HG02571 (cell line): ENCODE data around the gene REPS2.

ENCODE experiments used
- ATAC-seq: cut with Tn5 transposase; IDR thresholded peaks from one replicate; pipeline ENCODE4 v1.9.1; 2021; ENCODE audit warnings: mild to moderate bottlenecking, moderate library complexity; ENCODE audit not compliant: unreplicated experiment

REPS2 gene

DNA sequence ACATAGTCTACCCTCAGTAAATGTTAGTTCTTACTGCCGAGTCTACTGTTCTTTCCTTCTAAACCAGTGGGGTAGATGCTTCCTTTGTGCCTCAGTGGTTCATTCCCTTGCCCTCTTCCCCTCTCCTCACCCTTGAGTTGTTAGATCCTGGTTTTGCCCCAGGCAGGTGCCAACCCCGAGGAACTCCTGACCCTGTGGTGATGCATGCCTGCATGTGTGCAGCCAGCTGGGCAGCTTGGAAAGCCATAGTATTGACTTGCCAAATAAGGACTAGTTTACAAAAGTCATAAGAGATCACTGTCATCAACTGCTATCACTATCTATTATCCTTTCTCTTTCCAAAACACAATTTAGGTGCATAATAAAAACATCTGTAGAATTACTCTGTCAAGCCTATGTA is 50.9 kb downstream of the REPS2 start:
- ATAC-seq: no peak

DNA sequence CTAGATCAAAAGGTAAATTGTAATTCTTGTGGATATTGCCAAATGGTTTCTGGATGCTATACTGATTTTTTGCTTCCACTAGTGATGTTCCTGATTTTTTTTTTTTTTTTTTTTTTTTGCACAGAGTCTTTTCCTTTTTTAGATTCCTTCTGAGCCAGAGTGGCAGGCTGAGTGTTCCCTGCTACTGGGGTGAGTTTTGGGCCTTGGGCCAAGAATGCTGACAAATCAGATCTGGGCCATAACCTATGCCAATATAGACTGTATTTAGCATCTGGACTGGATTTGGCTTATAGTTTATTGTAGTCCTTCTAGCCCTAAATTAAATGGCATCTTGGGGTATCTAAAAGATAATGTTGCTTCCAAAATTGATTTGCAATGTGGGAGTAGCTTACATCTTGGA is 52.8 kb downstream of the REPS2 start:
- no peak for ATAC-seq

DNA sequence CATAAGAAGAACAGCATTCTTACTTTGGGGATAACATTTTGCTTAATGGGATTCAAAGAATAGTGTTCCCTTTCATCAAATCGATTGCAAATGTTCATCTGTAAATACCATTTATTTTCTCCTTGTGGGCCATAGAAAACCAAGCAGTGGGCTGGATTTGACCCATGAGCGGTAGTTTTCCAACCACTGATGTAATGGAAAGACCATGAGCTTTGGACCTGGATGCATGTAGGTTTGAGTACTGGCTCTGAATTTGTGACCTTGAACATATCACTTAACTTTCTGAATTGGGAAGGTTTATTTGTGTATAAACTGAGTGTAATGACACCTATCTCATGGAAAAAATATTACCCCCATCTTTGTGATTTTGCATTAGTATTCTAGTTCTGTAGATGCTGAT is 54.3 kb downstream of the REPS2 start:
- ATAC-seq: no peak

DNA sequence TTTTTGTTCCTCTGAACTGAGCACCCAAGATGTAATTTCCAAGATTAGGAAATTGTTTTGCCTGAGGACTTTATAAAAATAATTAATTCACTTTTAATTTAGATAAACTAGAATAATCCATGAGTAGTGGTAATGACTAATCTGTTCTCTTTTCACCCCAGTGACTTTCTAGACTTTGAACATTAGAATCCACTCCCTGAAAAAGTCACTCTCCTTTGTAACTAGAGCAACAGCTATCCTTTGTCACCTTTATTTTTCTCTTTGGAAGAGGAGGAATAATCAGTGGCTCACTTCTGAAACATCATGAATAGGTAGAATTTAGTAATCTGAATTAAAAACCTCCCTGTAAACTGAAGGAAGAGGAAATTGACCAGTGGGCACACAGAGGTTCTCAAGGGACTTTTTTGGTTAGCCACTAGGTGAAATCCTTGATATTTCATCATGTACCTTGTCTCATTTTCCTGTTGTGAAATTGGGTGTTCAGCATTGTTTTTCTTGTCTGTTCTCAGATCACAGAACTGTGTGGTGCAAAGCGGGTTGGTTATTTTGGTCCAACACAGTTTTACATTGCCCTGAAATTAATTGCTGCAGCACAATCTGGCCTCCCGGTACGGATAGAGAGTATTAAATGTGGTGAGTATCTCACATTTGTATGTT is 59.4 kb downstream of the REPS2 start:
- no peak for ATAC-seq

DNA sequence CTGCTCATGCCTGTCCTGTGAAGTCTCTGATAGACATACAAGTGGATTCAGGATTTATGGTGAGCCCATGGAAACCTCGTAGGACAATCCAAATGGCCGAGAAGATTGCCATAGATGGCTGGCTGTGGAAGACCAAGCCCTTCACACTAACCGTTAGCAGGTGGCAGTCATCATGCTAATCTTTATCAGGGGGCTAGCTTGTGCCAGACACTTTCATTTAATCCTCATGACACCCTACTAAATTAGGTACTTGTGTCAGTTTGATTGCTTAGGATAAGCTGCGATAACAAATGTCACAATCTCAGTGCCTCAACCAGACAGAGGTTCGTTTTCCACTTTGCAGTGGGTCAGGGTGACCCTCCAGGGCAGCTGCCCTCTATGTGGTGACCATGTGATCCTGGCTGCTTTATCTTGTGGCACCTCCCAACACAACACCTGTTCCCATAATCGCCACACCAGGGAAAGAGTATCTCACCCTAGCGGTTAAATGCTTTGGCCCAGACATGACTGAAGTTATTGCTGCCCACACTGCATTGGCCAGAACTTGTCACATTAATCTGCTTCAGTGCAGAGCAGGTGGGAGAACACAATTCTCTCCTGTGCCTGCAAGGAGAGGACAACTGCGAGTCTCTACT is 60.8 kb downstream of the REPS2 start:
- no peak for ATAC-seq

DNA sequence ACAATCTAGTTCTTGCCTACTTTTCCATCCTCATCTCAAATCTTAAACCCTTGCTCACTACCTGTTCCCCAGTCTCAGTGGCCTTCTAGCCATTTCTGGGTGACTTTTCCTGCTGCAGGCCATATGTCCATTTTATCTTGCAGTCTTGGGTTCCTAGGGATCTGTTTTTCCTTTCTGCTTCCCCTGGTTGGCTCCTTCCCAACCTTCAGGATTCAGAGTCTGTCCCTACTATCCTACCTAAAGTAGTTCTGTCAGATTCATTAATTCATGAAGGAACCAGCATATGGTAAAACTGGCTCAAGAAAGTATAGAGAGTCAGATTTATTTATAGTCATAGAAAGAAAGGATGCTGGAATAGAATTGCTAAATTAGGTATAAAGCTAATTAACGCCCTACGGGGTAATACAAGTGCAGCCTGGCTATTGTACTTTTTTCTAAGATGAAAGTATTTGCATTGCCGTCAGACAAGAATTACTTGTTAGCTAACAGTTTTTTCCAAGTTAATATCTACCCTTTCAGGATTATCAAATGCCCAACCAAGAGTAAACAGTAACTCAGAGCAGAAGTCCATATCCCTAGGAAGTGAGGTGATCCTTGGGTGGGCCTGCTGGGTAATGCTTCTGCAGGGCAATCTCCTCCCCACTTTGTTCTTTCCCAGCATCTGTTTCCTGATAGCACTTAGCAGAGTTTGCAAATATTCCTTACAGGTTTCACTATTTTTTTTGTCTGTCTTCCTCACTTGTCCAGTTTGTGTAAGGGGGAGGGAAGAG is 63.6 kb downstream of the REPS2 start:
- ATAC-seq: no peak

DNA sequence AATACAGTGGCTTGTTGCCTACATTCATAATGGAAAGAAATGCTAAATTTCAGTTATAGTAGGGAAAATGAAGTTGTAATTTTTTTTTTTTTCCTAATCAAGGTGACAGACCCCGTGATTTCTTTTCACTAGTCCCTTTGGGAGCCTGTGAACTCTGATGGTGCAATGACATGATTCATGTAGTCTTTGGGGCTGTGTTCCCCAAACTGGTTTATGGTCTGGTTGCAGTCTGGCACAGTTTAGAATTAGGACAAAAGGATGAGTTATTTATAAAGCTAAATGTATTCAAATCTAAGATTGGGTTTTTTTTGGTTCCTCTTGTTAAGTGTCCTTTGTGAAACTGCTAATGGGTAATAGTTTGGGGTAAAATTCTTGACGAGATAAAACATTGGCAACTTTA is 66.0 kb downstream of the REPS2 start:
- ATAC-seq: no peak

DNA sequence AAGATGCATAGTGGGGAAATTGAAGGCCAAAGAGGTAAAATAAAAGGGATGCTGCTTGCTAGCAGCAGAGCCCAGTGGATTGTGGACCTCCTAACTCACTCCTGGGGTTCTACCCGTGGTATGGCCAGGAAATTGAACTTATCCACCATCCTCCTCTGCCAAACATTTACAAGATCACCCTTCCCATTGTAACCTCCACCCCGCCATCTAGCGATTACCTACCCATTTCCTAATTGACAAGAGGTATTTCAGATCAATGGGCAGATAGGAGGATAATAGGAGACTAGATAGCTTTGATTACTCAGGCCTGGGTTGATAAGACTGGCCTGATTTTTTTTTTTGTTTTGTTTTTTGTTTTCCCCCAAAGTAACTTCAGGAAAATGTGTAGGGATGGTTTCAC is 67.8 kb downstream of the REPS2 start:
- no peak for ATAC-seq

DNA sequence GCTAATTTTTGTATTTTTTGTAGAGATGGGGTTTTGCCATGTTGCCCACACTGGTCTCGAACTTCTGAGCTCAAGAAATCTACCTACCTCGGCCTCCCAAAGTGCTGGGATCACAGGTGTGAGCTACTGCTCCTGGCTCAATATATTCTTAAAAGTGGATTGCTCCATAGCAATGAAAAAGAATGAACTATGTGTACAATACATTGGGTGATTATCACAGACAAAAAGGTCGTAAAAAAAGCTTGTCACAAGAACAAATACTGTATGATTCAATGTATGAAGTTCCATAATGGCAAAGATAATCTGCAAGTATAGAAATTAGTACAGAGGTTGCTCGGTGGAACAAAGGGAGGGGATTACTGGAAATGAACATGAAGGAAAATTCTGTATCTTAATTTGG is 70.7 kb downstream of the REPS2 start:
- no peak for ATAC-seq

DNA sequence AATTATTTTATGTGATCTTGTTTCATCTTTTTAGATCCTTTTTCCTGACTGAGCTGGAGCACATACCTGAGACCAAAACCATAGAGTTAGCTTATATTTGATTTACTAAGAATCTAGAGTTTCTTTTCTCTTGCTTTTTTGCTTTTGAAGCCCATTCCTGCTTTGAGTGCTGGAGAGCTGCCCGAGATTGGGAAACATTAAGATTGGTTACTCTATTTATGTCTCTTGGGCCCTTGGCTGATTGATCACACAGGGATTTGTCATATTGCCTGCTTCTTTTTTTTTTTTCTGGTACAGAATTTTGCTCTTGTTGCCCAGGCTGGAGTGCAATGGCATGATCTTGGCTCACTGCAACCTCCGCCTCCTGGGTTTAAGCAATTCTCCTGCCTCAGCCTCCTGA is 73.9 kb downstream of the REPS2 start:
- ATAC-seq: no peak

DNA sequence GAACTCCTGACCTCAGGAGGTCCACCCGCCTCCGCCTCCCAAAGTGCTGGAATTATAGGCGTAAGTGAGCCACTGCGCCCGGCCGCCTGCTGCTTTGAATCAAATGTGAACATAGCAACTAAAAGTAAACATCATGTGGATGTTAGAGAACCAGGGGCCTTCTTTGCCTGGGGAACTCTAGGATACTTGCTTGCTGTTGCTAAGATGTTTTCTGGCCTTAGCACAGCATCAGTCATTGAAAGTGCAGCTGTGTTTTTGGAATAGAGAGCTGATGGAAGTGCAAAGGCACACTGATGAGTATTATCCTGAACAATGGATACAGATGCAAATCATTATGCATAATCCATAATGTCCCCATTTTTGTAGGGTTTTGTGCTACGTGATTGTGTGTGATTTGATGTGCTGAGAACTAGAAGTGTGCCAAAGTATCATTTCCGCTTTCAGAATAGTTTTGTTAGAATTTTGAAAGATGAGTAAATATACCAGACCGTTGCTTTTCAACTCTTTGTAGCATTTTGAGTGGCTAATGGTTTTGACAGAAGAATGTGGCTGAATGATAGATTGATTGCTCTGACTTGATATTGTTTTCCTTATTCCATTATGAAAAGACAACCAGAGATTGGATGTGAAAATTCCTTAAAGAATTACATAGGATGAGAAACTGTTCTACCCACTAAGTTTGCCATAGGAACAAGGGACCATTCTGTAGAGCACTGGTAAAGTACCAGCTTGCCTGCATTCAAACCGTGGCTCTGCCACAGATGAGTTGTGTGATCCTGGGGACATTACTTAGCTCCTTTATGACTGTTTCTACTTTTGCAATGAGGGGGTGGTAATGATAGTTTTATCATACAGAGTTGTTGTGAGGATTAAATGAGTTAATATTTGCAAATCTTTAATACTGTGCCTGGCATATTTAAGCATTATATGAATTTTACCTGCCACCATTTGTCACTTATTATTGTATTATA is 74.7 kb downstream of the REPS2 start:
- ATAC-seq: no peak

DNA sequence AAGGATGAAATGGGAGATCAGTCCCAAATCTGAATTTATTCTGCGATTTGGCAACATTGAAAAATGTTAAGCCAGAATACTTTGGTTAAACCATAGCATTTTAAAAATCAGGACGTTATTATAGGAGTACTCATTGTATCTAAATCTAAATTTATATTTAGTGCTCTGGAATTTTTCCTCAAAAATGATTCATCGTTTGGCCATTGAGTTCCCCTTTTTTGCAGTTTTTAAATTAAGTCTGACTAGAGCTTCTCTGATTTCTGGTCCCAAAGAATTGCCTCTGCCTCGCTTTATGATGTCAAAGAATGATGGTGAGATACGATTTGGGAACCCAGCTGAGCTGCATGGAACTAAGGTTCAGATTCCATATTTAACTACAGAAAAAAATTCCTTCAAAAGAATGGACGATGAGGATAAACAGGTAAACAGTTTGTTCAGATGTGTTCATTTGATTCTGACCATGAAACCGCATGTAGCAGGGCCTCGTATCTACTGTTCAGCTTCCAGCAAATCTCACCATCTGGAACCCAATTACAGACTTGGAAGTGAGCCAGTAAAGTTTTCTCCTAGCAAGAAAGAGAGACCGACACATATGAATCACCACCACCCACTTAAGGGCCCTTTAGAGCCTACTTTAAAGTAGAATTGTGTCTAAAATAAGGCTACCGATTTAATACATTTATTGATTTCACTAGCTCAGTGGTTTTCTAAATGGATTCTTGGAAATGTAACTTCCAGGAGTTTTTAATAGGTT is 75.6 kb downstream of the REPS2 start:
- ATAC-seq: no peak

DNA sequence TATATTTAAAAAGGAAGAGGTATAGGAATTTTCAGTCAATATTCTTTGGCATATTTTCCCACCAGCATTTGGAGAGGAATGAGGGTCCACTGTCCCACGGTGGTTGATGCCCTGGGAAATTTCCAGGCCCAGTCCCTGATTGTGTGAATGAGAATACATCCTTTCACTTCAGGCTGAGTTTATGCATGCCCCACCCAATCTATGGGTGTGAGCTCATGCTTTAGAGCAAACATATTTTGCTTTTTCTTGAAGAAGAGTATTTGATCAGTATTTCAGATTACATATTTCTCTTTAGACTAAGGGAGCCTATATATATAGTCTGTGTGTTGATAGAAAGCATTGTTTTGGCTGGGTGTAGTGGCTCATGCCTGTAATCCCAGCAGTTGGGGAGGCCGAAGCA is 77.2 kb downstream of the REPS2 start:
- no peak for ATAC-seq

DNA sequence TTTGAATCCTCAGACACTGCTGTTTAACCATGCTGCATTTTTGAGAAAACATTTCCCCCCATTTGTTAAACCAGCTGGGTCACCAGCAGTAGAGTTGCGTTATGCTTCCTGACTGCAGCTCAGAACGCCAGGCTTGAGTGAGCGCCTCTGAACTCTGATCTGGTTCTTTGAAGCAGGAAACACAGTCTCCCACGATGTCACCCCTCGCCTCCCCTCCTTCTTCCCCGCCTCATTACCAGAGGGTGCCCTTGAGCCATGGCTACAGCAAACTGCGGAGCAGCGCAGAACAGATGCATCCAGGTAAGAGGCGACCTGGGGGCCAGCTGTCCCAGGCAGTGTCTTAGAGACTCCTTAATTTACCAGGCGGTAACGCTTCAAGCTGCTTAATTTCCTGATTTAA is 78.4 kb downstream of the REPS2 start:
- ATAC-seq: no peak

DNA sequence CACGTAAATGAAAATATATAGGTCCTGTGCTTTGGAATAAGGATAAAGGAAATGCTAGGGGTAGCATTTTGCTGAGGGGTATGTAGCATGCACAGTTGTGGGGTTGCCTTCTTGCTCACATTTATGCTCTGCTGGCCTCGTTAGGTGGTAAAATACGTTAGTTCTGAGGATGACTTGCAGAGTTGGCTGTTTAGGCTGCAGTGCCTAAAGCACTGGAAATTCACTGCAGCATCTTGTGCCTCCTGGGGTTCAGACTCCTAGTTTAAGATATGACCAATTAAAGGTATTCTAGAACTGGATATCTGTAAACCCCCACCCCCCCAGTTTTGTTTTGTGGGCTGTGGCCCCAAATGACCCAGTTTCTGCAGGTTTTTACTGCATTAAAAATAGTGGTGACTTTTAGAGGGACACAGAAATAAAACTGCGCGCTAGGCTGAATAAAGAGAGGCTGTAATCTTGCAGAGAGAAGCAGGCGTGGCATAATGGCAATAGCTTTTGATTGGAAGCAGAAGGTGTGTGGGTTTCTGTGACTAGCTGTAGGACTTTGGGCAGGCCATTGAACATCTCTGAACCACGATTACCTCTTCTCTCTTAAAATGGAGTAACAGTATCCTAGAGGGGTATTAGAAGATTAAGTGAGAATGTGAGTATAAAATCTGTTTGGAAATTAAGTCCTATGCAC is 79.3 kb downstream of the REPS2 start:
- no peak for ATAC-seq

DNA sequence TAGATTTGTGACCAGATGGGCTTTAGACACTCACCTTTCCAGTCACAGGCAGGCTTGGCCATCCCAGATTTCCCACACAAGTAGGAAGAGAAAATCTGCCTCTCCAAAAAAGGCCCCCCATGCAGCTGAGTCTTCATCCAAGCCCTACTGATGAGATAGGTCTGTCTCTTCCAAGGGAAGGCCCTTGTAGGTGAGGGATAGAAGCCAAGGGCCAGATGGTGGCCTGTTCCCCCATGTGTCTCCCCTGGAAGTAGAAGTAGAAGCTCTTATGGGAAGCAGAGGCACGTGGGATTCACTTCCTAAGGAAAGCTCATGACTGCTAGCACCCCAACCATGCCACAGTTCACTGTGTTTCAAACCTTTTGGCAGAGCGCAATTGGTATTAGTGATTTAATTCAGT is 81.5 kb downstream of the REPS2 start:
- ATAC-seq: no peak

DNA sequence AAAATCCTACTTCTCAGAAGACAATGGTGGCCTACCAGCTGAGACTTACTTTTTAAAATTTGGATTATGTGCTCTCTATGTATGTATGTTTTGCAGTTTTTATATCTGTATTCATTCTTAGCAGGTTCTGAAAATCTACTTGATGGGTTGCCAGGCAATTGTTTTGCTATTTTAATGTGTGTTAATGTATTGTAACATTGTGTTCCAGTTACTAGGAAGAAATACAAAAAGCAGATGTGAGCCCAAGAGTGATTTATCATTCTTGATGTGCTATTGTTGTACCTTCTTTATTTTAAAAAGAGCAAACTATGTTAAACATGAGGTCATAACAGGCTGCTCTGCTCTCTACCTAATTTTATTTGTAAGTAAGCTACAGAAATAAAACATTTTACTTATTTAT is 81.9 kb downstream of the REPS2 start:
- no peak for ATAC-seq

DNA sequence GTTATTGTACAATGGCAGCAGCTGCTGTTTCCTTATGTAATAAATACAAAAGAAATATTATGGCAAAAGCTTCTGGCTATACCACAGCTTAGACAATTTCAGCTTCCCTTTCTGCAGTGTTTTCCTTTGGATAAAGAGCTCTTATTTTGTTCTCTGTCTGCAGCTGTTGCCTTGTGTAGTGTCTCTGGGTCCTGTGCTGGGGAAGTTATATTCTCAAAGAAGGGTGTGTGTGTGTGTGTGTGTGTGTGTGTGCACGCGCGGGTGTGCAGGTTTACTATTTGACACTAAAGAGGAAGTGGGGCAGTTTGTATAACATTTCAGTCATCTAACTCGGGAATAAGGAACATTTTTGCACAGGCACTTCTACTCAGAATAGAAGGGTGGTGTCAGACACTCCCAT is 83.6 kb downstream of the REPS2 start:
- ATAC-seq: no peak

DNA sequence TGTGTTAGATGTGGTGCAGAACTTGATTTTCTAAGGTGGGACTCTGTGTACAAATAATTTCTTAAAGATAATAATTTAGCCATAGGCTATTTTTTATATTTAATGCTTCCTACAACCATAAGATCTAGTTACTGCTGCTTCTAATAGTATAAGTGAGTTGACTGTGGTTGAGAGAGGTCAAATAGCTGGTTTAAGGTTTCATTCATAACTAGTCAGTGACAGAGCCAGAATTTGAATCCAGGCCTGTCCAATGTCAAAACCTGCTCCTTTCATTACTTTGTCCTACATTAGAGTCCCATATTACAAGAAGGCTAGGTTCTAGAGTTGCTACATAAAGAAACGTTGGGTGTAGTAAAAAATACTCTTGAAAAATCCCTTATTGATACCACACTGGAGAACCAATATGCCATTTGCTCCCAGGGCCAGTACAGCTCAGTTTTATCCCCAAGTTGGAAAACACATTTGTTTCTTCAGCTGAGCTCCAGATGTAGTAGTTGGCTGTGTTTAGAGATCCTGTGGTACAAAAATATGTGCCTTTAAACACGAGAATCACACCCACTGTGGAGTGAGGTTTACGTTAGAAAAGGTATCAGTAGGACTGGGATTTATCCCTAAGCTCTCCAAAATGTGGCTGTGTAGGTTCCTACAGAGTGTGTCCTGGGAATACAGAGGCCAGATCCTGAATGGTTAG is 84.3 kb downstream of the REPS2 start:
- ATAC-seq: no peak
